GM19324 (cell line): ENCODE results near the gene KCNAB1.
A peak's percentile ranks its signal among the peaks of the same experiment; 100 is the strongest.

Experiments used
- ATAC-seq: cut with Tn5 transposase; IDR thresholded peaks from one replicate; pipeline ENCODE4 v1.9.1; 2021; ENCODE audit warnings: mild to moderate bottlenecking, moderate library complexity; ENCODE audit not compliant: unreplicated experiment, low FRiP score

KCNAB1 gene

DNA sequence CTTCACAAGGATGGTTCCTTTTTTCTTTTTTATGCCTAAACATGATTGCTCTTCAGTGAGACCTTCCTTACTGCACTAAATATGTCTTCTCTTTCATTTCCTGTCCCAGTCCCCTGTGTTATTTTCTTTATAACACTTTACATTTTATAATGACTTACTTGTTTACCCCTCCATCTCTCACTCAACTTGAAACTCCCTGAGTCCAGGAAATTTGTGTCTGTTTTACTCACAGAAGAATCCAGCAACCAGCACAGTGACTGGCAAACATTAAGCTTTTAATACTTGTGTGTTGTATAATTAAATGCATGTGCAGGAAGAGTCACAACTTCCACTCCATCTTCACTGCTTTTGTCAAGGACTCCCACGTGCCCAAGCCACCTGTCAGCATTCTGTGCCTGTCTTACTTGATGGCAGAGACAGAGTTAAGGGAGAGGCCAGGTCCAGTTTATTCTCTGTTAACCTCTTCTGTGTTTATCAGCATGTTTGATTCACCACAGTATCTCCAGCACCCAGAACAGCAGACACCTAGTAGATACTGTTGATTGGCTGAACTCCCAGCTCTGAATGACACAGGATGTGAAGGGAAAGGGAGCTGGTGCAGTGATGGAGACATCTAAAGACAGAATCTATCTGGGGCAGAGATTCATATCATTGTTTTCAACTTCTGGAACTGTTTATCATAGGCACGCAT lies 391.8 kb downstream of the KCNAB1 start:
- no peak for ATAC-seq

DNA sequence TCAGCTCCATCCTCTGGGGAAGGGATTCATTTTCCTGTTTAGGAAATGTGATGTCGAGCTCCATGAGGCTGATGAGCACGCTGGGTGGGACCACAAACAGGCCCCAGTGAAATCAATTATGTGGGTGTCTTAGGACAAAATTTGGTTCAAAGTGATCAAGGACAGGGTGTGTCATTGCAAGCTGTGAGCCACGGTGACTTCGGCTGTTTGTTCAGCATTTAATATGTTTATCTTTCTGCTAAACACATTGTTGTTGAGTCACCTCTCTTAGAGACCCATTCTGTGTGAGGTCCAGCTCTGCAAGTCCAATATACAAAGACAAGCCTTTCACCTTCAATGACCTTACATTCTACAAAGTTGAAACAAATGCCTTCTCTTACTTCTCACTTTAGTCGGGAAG lies 393.2 kb downstream of the KCNAB1 start:
- no peak for ATAC-seq

DNA sequence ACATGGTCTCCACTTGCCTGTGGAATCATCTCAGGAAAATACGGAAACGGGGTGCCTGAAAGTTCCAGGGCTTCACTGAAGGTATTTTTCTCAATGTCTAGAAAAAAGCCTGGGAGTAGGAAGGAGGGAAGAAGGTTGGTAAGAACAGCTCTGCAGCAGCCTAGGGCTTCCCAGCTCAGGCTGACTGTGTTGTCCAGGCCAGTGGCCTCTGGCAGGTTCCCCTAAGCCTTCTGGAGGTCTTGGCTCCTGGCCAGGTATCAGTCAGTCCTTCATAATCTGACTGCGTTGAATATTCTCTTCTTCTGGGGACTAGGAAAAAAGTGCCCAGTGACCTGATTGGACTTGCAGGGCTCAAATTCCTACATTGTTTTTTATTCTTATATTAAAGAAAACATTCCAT lies 395.9 kb downstream of the KCNAB1 start:
- no peak for ATAC-seq

DNA sequence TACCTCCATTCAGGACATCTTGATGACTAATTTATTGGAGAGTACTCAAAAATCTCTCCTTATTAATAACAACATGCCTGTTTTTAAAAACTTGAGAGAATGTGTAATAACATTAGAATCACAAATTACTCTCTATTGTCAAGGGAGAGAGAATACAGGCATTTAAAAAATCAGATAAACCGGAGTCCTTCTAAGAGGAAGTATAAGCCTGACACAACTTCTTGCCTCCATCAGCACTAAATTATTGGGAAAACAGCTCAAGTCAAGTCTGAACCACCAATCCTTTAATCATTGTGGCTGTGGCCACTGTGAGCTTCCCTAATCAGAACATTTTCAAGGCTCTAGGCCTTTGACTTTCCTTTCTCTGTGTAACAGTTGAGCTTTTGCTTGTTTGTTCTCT lies 396.6 kb downstream of the KCNAB1 start:
- no peak for ATAC-seq

DNA sequence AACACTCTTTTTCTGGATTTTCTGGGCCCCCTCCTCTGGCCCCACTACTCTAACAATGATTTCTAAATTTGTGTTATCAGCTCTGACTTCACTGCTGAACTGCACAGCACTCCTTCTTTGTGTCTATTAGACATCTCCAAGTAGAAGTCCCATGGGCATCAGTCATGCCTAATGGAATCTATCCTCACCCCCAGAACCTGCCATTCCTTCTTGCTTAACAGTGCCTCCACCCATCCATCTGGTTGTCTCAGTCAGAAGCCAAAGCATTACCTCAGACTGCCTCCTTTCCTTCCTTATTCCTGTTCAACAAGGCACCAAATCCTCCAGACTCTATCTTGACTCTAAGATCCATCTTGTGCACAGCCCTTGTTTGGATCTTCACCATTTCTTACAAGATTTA lies 398.3 kb downstream of the KCNAB1 start:
- ATAC-seq: no peak

DNA sequence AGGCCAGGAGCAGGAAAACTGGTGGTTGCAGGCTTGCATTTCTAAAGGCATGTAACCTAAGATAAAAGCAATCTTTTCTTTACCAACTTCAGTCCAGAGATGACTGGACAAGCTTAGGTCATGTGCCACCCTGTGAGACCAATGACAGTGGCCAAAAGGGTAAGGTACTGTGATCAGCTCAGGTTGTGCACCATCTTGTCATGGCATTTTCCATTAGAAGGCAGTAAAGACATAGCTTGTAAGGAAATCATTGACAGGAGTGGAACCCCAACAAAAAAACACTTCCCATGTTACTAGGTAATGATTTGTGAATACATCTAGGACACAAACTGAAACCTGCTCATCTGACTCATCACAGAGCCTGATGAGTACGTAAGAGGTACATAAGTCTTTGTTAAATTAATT lies 399.4 kb downstream of the KCNAB1 start:
- peak; percentile 62 for ATAC-seq

DNA sequence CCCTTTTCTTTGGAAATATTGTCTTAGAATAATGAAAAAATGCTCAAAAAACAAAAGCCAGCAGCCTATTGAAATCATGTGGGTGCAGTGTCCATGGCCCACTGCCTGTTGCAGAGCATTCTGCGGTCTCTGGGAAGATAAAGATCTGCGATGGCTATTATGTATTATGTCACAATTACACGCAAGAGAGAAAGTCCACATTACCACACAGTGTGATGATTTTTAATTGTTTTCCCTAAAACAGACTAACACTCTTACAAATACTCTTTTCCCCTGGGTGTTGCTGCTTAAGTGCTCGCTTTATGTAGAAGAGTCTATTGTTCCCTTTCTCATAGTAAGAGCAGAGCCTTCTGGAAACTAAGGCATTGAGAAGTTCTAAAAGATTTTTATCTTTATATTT lies 402.3 kb downstream of the KCNAB1 start:
- ATAC-seq: no peak

DNA sequence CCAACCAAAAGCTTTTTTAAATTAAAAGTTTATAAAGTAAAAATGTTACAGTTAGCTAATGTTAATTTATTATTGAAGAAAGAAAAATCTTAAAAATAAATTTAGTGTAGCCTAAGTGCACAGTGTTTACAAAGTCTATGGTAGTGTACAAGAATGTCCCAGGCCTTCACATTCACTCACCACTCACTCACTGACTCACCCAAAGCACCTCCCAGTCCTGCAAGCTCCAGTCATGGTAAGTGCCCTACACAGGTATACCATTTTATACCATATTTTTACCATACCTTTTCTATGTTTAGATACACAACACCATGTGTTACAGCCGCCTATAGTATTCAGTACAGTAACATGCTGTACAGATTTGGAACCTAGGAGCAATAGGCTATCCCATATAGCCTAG lies 405.4 kb downstream of the KCNAB1 start:
- no peak for ATAC-seq

DNA sequence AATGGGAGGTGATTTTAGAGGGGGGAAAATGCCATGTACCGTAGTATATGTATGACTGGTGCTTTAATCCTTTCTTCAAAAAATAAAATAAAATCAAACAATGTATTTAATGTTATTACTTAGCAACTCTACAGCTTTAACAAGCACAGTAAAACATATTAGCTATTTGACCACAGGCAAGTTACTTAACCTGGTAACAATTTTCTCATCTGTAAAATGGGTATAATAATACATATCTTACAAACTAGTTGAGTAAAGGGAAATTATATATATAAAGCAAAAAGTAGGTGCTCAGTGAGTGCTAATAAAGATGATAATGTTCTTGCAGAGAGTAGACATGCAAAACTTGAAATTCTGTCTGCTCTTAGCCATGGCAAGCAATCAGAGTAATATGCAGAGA lies 406.7 kb downstream of the KCNAB1 start:
- ATAC-seq: no peak

DNA sequence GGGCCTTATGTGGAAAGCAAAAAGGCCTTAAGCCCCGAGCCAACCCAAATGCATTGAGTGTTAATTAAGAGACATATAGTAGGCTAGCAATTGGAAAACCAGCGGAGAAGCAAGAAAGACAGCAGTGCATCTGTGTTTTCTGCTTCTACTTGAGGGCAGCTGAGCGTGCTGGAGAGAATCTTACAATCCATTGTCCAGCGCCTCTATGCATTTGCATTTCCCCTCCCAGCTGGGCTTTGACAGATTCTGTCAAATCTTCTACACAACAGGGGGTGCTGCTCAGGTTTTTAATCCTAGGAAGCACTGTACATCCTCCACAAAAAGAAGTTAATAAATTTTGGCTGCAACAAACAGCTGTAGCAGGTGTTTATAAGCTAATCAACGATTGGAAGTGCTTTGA lies 410.6 kb downstream of the KCNAB1 start:
- no peak for ATAC-seq

DNA sequence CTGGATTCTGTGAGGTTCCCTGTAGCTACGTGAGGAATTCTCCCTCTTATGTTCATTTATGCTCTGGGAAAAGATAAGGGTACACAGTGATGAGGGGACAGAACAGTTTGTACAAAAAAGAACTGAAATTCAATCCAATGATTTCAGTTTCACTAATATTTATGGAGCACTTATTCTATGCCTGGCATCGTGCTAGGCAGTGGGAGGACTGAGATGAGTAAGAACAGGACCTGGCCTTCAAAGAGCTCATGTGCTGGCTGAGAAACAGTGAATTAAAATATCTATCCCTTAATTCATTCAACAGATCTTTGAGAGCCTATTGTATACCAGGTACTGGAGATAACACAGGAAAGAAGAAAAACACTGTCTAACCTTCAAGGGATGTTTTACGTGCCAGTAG lies 412.4 kb downstream of the KCNAB1 start:
- ATAC-seq: no peak

DNA sequence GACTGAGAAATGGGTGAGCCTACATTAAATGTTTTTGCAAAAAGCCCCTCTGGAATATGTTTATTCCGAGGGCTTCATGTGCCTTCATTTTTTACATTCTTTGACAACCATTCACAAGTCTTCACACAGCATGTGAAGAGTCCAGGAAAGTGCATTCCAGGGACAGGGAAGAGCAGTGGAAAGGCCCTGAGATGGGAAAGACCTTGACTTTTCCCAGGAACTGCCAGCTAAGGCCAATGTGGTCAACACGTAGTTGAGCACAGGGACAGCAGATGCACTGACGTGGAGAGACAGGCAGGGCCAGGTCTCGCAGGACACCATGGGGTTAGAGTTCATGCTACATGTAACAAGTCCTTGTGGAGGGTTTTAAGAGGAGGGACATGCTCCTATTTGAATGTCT lies 412.8 kb downstream of the KCNAB1 start:
- no peak for ATAC-seq

DNA sequence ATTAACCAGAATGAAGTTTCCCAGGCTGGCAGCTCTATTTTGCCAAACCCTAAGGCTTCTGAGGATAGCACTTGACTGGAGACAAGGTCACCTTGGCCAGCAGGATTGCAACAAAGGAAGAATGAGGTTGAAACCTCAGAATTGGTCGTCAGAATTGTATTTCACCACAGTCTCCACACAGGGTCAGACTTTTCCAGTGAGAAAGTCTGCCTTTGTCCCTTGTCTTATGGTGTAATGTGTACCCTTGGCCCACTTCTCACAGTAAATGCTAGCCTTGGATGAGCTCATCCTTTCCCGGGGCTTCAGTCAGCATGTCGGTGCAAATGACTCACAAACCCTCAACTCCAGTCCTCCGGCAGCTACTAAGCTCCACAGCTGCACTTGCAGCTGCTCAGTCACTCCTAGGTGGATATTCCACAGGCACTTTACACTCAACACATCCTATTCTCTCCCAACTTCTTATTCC lies 414.8 kb downstream of the KCNAB1 start:
- no peak for ATAC-seq

DNA sequence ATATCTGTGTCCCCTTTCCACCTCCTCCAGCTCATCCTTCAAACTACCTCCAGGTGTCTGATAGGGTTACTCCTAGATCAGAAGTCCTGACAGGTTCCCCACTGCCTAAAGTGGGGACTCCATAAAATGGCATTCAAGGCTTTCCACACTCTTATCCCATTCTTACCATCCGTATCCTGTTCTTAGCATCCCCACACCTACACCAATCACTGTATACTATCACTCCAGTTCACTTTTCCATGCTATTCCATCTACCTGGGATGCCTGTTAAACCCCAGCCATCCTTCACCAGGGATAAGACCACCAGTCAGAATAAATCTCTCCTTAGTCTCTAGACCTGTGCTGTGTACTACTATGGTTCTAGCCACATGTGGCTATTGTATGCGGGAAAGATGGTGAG lies 415.4 kb downstream of the KCNAB1 start:
- ATAC-seq: no peak

DNA sequence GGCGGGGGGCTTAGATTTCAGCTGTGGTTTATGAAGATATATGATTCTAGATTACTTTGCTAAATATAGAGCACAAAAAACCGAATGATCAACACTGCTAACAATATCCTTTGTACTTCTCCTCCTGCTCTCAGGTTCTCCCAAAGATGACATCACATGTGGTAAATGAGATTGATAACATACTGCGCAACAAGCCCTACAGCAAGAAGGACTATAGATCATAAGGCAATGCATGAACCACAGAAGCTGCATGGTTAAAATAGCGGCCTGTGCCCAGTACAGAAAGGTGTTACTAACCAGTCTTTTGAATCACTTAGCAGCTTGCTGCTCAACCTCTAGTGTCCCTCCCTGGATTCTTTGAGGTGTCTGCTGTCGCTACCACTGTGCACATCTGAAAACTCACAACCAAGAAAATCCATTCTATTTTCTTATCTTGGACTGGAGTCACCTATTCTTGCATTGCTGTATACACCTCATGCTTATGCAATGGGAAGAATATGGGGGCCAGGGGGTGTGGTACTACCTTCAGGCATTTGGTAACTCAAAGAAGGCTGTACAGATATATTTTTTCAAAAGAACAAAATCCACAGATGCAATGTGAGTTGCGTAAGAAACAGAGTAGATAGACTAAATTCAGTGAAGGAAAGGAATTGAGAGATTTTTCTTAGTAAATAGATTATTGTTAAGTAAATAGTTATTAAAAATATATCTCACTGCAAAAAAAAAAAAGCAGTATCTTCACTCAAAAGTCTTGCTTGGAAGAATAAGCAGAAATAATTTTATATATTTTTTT lies 416.3 kb downstream of the KCNAB1 start:
- ATAC-seq: no peak

DNA sequence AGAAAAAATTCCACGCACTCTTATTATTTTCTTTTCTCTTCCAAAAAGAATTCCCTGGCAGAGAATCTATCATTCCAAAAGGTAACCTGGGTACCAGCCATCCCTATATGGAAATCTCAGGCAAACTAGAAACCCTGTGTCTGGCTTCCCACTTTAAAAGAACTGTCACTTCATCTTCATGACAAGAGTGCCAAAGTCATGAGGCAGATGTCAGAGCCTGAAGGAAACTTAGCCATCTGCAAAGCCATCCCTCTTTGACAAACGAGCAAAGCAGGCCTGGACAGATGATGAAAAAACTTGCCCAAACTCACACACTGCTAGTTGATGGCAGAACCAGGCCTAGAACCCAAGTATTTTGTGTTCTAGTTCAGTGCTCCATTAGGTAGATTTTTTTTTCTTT lies 418.7 kb downstream of the KCNAB1 start:
- ATAC-seq: no peak

DNA sequence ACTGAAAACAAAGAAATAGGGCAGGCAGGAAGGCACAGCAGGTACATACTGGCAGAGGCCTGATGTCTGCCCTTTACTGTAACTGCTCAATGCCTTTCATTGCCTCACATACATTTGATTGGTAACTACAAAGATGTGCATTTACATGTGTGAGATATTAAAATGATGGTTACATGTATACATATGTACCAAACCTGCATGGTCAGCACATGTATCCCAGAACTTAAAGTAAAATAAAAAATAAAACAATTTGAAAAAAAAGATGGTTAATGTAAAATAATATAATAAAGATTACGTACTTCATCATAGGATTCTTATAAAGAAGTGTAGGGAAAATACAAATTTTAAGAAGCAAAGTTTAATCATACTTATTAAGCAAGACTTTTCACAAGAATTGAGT lies 419.4 kb downstream of the KCNAB1 start:
- no peak for ATAC-seq

DNA sequence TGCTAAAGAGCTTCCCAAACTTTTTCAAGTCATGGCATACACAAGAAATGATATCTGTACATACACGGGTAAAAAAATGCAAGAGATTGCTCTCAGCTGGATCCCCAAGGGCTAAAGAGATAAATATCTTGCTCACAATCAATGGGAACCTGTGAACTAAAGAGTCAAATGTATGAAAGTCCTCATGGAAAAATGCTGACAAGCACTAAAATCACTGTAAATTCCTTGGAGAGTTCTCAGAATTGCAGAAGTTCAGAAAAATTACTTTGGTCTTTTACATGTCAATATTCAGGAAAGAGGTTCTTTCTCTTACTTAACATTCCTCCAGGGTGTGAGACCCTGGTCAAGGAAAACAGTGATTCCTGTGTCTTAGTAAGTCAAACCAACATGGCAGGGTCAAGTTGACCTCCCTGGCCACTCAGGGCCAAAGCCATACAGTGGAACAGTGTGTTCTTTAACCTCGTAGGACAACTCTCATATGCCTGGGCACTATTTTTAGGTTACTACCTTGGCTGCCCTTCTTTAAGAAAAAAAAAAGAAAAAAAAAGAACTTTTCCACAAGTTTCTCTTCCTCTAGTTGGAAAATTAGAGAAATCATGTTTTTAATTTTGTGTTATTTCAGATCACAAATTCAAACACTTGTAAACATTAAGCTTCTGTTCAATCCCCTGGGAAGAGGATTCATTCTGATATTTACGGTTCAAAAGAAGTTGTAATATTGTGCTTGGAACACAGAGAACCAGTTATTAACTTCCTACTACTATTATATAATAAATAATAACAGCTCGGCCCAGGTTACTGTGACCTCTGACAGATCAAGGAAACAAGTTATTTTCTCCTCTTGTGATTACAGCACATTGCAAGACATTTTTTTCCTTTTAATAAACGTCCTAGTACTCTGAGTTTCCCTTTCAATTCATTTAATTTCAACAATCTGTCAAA lies 422.0 kb downstream of the KCNAB1 start:
- no peak for ATAC-seq

DNA sequence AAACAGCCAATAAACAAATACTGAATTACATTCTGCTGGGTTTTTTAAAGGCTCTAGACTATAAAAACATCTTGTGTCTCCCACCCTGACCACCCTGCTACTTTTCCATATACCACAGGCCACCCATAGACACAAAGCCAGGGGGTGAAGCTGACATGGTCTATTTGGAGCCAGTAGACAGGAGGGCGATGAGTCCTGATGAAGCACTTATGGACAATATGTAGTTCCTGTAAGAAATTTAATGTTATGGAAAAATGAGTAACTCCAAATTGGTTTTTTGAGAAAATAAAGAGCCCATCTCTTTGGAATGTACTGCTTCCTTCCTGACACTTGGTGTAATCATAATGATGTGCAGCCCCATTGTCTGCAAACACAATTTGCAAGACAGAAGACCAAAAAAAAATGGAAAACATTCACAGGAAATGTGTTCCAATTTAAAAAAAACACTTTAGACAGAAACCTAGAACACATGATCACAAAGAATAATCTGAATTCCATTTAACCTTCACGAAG lies 422.7 kb downstream of the KCNAB1 start:
- no peak for ATAC-seq

DNA sequence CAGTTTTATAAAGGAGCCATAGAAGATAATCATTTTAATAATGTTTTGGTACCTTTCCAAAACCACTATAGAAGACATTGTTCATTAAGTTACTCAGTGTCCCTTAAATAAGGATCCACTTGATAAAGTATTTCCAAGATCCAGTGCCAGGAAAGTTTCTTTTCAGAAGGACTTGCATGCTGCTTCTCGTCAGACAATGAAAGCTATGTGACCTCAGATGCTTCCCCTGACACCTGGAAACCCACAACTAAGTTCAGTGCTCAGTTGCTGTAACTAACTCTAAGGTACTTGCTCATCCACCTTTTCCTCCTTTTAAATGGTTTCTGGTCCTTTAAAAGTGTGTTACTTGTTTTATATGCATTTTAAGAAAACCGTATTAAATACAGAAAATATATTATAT lies 427.3 kb downstream of the KCNAB1 start:
- ATAC-seq: no peak
